ENCODE data around the gene TRAPPC12.

Gene TRAPPC12

GRCh38 chr2:3424171-3424795 lies 44.8 kb downstream of the TRAPPC12 start:
- in situ Hi-C loops (cut with HindIII; ENCODE audit: low pct_ligation_motif_present, low pct_unique_long_range_greater_than_20kb, low sequenced_read_pairs), result no loop called here
- DNase-seq, result no peak

GRCh38 chr2:3426615-3427014 lies 47.1 kb downstream of the TRAPPC12 start:
- in situ Hi-C loops (cut with HindIII; ENCODE audit: low pct_ligation_motif_present, low pct_unique_long_range_greater_than_20kb, low sequenced_read_pairs), result no loop called here

DNA sequence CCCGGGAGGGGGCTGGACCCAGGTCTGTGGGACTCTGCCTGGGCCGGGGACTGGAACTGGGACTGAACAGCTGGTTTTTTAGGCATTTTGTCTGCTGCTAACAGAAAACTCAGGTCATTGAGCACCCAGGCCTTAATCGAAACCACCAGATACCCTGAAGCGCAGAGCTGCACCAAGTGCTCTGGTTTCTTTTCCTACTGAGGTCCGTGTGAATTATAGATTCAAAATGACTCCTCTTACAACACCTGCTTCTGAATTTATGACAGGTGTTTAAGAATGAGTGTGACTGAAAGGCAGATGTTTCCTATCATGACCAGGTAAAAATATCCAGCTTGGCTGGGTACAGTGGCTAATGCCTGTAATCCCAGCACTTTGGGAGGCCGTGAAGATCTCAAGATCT lies 47.8 kb downstream of the TRAPPC12 start:
- DNase-seq, result no peak
- in situ Hi-C loops (cut with HindIII; ENCODE audit: low pct_ligation_motif_present, low pct_unique_long_range_greater_than_20kb, low sequenced_read_pairs), result no loop called here

More at GRCh38 chr2:3426615-3427014, 47.1 kb downstream of the TRAPPC12 start:
- no peak for DNase-seq

DNA sequence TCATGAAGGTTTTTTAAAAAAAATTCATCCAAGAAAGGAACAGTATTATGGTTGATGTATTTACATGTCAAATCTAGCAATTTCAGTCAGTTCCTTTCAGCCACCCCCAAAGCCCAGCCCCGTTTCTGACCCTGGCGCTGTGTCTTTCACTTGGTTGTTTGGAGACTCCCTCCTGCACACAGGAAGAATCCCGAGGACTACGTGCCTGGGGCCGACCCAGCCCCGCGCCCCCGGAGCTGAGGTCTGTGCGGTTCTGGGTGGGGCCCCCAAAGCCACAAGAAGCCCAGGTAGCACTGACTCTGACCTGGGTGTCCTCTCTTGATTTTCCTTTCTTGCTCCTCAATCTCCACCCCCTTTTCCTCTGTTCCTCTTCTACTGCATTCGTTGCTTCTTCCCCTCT lies 49.1 kb downstream of the TRAPPC12 start:
- in situ Hi-C loops (cut with HindIII; ENCODE audit: low pct_ligation_motif_present, low pct_unique_long_range_greater_than_20kb, low sequenced_read_pairs), result no loop called here
- no peak for DNase-seq

DNA sequence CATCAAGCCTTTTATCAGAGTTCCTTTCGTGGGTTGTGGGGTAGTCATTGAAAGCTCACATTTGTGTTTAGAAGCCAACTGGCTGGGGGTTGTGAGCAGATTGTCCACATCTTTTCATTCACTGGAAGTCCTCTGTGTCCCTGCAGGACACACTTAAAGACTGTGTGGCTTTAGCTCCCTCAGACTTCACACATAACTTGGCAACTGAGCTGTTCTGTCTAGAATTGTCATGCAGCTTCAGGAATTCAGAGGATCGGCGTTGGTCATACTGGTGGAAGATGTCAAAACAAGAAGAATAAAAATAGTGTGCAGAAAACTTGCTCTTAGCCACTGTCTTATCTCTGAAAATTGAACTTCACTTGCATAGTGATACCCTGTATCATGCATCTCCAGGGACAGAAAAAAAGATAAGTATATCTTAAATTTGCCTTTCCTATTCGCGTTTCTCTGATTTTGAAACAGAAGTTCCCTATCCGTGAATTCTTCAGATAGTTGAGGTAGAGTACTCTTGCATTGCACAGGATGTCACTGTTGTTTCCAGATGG lies 49.6 kb downstream of the TRAPPC12 start:
- no peak for DNase-seq
- in situ Hi-C loops (cut with HindIII; ENCODE audit: low pct_ligation_motif_present, low pct_unique_long_range_greater_than_20kb, low sequenced_read_pairs), result no loop called here

DNA sequence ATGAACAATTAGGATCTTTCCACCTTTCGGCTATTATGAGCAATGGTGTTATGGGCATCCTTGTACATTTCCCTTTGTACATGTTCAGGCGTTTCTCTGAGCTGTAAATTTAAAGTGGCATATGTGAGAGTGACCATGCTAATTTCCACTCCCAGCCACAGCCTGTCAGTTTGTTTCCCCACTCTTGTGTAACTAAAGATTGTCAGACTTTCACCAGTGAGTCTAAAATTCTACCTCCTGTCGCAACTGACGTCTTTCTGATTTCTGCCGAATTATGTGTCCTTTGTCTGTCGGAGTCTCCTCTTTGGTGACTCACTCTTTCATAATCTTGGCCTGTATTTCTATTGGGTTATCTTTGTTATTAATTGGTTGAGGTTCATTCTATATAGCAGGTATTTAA lies 50.7 kb downstream of the TRAPPC12 start:
- in situ Hi-C loops (cut with HindIII; ENCODE audit: low pct_ligation_motif_present, low pct_unique_long_range_greater_than_20kb, low sequenced_read_pairs), result no loop called here
- DNase-seq, result no peak

GRCh38 chr2:3430740-3431490 lies 51.4 kb downstream of the TRAPPC12 start:
- DNase-seq, result no peak
- in situ Hi-C loops (cut with HindIII; ENCODE audit: low pct_ligation_motif_present, low pct_unique_long_range_greater_than_20kb, low sequenced_read_pairs), result no loop called here

DNA sequence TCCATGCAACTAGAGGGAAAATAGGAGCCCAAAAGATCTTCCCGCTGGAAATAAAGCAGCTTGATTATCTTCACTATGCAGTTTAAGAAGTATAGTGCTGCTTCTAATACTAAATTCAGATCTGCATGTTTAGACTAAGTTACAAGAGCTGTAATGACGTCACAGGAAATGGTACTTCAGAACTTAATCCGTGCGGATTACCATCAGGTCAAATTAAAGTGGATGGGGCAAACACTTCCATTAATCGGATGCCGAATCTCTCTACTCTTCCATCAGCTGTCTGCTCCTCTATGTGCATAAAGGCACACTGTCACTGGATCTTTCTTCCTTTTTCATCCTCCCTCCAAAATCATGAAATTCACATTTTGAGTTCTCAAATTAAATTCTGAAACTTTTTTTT lies 52.6 kb downstream of the TRAPPC12 start:
- in situ Hi-C loops (cut with HindIII; ENCODE audit: low pct_ligation_motif_present, low pct_unique_long_range_greater_than_20kb, low sequenced_read_pairs), result no loop called here
- DNase-seq, result no peak

GRCh38 chr2:3432693-3433338 lies 53.3 kb downstream of the TRAPPC12 start:
- in situ Hi-C loops (cut with HindIII; ENCODE audit: low pct_ligation_motif_present, low pct_unique_long_range_greater_than_20kb, low sequenced_read_pairs), result no loop called here
- DNase-seq, result no peak

DNA sequence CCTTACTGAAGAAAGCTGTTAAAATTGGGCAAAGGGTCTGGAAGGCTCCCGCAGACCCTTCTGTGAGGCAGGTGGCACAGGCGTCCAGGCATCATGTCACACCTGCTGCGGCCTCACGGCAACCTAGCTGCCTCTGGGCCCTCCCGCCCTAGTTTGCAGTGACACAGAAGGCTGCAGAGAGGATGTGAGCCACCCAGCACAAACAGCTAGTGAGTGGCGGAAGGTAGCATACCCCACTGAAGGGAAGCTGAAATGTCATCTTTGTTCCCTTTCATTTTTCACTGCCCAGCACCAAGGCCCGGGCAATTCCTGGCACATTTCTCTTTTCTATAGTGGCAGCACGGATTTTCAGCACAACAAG lies 53.8 kb downstream of the TRAPPC12 start:
- DNase-seq, result no peak
- in situ Hi-C loops (cut with HindIII; ENCODE audit: low pct_ligation_motif_present, low pct_unique_long_range_greater_than_20kb, low sequenced_read_pairs), result no loop called here

DNA sequence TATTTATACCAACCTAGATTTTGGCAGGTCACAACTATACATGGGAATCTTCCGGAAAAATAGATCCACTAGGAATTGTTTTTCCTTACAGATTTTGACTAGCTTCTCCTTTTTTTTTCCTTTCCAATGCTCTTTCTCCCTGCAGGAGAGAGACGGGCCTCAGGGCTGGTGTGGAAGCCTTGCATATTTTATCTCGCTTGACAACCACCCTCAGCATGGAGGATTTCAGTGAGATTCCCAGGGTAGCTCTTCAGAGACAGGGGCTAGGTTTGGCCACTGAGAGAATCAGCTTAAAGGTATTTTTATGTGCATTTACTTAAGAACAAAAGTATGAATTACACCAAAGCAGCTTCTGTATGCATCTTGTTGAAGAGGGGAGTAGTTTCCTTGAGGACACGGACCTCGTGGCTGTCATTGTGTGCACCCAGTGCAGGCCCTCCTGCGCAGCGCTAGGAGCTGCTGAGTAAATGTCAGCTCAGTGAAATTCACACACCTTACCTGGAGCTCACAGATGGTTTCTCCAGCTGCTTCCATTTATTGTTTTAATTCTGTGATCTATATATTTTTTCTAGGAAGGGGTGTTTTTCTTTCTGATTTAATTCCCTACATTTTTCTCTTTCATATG lies 54.4 kb downstream of the TRAPPC12 start:
- in situ Hi-C loops (cut with HindIII; ENCODE audit: low pct_ligation_motif_present, low pct_unique_long_range_greater_than_20kb, low sequenced_read_pairs), result no loop called here
- no peak for DNase-seq

GRCh38 chr2:3434654-3435053 lies 55.2 kb downstream of the TRAPPC12 start:
- no peak for DNase-seq
- in situ Hi-C loops (cut with HindIII; ENCODE audit: low pct_ligation_motif_present, low pct_unique_long_range_greater_than_20kb, low sequenced_read_pairs), result no loop called here

GRCh38 chr2:3435445-3435844 lies 56.0 kb downstream of the TRAPPC12 start:
- in situ Hi-C loops (cut with HindIII; ENCODE audit: low pct_ligation_motif_present, low pct_unique_long_range_greater_than_20kb, low sequenced_read_pairs), result no loop called here
- DNase-seq, result no peak

DNA sequence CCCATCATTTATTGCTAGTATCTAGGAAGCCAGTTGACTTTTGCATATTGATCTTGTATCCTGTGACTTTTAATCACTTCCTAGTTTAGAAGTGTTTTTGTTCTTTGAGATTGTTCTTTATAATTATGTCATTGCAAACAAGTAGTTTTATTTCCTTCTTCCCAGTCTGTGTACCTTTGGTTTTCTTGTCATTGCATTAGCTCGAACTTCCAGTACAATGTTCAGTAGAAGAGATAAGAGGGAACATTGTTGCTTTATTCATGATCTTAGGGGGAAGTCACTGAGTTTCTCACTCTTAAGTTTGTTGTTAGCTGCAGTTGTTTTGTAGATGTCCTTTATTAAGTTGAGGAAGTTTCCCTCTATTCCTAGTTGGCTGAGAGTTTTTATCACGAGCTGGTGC lies 61.0 kb downstream of the TRAPPC12 start:
- in situ Hi-C loops (cut with HindIII; ENCODE audit: low pct_ligation_motif_present, low pct_unique_long_range_greater_than_20kb, low sequenced_read_pairs), result no loop called here
- DNase-seq, result no peak

DNA sequence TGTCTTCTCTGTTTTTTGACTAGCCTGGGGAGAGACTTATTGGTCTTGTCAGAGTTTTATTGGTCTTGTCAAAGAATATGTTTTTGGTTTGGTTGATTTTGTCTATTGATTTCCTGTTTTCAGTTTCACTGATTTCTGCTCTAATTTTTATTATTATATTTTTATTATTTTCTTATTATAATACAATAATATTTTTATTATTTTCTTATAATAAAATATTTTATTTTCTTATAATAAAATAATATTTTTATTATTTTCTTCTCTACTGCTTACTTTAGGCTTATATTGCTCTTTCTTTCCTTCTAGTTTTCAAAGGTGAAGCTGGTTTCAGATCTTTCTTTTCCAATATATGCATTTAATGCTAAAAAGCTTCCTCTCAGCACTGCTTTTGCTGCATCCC lies 62.0 kb downstream of the TRAPPC12 start:
- no peak for DNase-seq
- in situ Hi-C loops (cut with HindIII; ENCODE audit: low pct_ligation_motif_present, low pct_unique_long_range_greater_than_20kb, low sequenced_read_pairs), result no loop called here

DNA sequence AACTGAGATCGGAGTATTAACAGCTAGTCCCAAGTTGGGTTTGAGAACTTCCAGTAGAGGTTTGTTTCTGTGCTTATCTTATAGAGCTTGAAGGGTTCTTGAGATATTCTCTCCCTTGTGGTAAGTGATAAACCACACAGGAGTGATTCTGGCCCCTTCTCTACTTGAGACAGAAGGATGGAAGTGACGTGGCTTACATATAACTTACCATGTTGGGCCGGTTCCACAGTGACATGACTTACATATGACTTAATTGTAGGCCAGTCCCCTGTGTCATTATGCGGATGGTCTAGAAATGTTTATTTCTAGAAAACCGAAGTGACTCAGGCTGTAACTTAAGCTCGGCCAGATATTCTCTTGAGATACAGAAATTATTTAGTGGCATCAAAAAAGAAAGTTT lies 62.7 kb downstream of the TRAPPC12 start:
- in situ Hi-C loops (cut with HindIII; ENCODE audit: low pct_ligation_motif_present, low pct_unique_long_range_greater_than_20kb, low sequenced_read_pairs), result no loop called here
- no peak for DNase-seq

DNA sequence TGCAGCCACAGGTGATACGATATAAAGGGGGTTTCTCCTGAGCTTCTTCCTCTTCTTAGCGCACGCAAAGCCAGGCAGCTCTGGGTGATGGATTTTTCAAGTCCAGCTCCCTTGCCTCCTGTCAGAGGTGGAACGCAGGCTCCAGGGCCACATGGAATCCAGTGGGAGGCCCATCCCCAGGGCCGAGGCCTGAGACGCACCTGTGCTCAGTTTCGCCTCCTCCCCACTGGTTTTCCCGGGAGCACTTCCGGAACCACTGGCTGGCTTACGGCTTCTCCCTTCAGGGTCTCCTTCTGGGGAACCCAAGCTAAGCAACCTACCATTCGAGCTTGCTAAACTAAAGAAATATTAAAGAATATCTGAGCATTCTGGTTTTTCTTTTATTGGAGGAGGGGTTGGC lies 63.6 kb downstream of the TRAPPC12 start:
- in situ Hi-C loops (cut with HindIII; ENCODE audit: low pct_ligation_motif_present, low pct_unique_long_range_greater_than_20kb, low sequenced_read_pairs), result no loop called here
- no peak for DNase-seq

DNA sequence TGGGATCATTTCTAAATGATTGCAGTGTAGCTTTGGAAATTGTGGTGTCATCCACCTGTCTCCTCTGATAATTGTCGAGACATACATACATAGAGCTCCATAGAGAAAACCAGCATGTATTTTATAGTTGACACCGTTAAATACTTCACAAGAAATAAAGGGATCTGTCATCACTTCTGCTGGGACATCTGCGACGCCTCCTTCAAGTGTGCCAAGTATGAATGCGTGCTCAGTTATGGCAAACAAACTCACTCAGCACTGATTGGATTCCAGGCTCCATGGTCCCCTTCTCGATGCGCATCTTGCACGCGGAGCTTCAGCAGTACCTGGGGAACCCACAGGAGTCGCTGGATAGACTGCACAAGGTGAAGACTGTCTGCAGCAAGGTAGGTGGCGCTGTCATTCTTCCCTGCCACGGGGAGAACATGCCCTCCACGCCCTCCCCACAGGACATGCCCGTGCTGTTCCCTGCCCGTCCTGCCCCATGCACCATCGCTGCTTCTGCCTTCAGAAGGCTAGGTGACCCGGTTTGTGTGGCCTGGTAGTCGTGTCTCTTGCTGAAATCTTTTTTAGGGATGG lies 64.1 kb downstream of the TRAPPC12 start:
- no peak for DNase-seq
- in situ Hi-C loops (cut with HindIII; ENCODE audit: low pct_ligation_motif_present, low pct_unique_long_range_greater_than_20kb, low sequenced_read_pairs), result no loop called here

- in situ Hi-C loops (cut with HindIII; ENCODE audit: low pct_ligation_motif_present, low pct_unique_long_range_greater_than_20kb, low sequenced_read_pairs), result no loop called here
- DNase-seq, result no peak
These were observed 66.4 kb downstream of the TRAPPC12 start for GRCh38 chr2:3445891-3446290.
